ENCODE measurements around the gene JAK1.
A peak's percentile ranks its signal among the peaks of the same experiment; 100 is the strongest.
"Not testable (repeated sequence)": the region's sequence is repeated elsewhere in the genome, so short reads cannot be mapped to it uniquely, and the experiment has no call there.

The JAK1 gene

GRCh38 chr1:64936956-64937355 lies 29.4 kb downstream of the JAK1 start:
- no peak overlapping the region for H3K4me3 ChIP-seq (ENCODE audit: low read depth, low read length)
- TF ChIP-seq CTCF (IDR thresholded peaks at IDR 0.05; ENCODE audit: low read depth, low read length) = no peak

- TF ChIP-seq CTCF (IDR thresholded peaks at IDR 0.05; ENCODE audit: low read depth, low read length) = no peak
- H3K4me3 ChIP-seq (ENCODE audit: low read depth, low read length) = no peak overlapping the region
Measured at GRCh38 chr1:64935551-64936155, 30.7 kb downstream of the JAK1 start.

DNA sequence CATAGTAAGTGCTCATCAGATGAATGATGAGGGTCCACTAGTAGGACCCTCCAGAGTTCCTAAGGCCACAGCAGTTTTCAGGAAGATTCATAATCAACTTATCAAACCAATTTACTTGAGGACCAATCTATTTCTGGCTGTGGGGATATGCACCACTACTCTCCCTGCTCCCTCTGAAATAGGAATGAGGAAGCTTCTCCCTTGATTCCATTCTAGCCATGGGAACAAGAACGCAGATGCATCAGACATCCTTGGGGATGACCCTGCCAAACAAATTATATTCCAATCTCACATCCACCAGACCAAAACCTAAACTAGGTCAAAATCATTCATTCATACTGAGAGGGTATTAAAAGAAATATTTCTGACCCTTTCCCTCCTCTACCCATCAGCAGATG lies 31.5 kb downstream of the JAK1 start:
- no peak for TF ChIP-seq CTCF (IDR thresholded peaks at IDR 0.05; ENCODE audit: low read depth, low read length)
- no peak overlapping the region for H3K4me3 ChIP-seq (ENCODE audit: low read depth, low read length)

- TF ChIP-seq CTCF (IDR thresholded peaks at IDR 0.05; ENCODE audit: low read depth, low read length) = no peak
Measured at GRCh38 chr1:64934115-64934877, 32.1 kb downstream of the JAK1 start.

GRCh38 chr1:64933296-64934070 lies 32.9 kb downstream of the JAK1 start:
- no peak for TF ChIP-seq CTCF (IDR thresholded peaks at IDR 0.05; ENCODE audit: low read depth, low read length)
- H3K4me3 ChIP-seq (ENCODE audit: low read depth, low read length) = peak overlapping the region; percentile 38

More at GRCh38 chr1:64934115-64934877, 32.1 kb downstream of the JAK1 start:
- H3K4me3 ChIP-seq (ENCODE audit: low read depth, low read length) = peak overlapping the region; percentile 38

GRCh38 chr1:64932962-64933295 lies 33.4 kb downstream of the JAK1 start:
- H3K4me3 ChIP-seq (ENCODE audit: low read depth, low read length) = peak overlapping the region; percentile 38

DNA sequence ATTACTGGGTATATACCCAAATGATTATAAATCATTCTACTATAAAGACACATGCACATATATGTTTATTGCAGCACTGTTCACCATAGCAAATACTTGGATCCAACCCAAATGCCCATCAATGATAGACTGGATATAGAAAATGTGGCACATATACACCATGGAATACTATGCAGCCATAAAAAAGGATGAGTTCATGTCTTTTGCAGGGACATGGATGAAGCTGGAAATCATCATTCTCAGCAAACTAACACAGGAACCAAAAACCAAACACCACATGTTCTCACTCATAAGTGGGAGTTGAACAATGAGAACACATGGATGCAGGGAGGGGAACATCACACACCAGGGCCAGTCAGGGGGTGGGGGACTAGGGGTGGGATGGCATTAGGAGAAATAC lies 35.7 kb downstream of the JAK1 start:
- not testable (repeated sequence) for H3K4me3 ChIP-seq (ENCODE audit: low read depth, low read length)

More at GRCh38 chr1:64932962-64933295, 33.4 kb downstream of the JAK1 start:
- no peak for TF ChIP-seq CTCF (IDR thresholded peaks at IDR 0.05; ENCODE audit: low read depth, low read length)
